GM18502 (cell line): ENCODE measurements around the gene FAM90A26.
"Not testable (repeated sequence)": the region's sequence is repeated elsewhere in the genome, so short reads cannot be mapped to it uniquely, and the experiment has no call there.

Experiments used
- ATAC-seq: cut with Tn5 transposase; IDR thresholded peaks from one replicate; pipeline ENCODE4 v1.9.1; 2021; ENCODE audit warnings: mild to moderate bottlenecking; ENCODE audit not compliant: unreplicated experiment, poor library complexity

FAM90A26 gene

DNA sequence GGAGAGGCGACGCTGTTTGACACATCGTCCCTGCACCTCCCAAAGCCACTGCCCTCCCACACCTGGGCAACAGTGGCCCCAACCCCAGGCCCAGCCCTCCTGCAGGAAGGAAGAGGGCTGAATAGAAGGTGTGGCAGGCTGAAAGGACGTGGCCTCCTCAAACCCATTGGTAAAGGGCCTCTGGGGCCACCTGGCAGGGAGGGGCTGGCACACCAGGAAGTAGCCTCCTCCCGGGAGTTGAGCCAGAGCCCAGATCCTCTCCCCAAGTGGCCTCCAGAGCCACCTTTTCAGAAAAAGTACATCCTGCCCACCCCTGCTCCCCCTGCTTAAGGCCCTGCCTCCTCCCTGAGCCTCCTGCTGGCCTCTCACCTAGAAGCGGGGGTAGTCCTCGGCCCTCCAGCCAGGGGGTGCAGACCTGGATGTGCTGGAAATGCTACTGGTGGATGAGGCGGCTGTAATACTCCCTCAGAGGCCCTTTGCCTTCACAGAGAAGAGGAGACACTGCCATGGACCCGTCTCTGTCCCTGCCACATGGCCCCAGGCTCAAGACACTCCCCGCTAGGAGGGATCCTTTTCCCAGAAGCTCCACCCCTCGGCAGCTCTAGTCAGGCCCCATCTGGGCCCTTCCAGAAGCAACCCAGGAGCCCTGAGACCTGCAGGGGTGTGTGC lies at the start of gene FAM90A26:
Gene FAM90A26 (plus strand): TSS at position 619 of the 669 bp plus-strand sequence. CDS start 2,764 bp downstream, outside the sequence.
- ATAC-seq = not testable (repeated sequence)

DNA sequence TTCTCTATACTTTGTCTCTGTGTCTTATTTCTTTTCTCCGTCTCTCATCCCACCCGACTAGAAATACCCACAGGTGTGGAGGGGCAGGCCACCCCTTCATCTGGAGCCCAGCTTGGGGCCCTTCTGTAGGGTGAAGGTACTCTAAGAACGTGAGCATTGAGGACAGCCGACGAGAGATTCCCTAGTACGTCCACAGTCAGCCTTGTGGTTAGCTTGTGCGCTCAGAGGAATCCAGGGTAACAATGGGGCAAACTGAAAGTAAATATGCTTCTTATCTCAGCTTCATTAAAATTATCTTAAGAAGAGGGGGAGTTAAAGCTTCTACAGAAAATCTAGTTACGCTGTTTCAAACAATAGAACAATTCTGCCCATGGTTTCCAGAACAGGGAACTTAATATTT lies 47.5 kb upstream of the FAM90A26 start:
- ATAC-seq = not testable (repeated sequence)

DNA sequence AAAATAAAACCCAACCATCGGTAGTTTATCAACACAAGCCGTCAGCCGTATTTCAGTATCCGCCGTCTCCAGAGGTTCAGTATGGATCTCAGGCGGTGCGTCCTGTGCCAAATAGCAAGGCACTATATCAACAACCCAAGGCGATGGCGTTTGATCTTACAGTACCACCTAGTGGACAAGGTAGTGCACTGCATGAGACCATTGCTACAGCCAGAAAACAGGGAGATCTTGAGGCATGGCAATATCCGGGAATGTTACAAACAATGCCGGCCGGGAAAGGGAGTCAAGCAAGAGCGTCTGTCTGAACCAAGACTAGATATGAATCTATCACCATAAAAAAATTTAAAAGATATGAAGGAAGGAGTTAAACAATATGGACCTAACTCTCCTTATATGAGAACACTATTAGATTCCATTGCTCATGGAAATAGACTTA lies 46.6 kb upstream of the FAM90A26 start:
- ATAC-seq = not testable (repeated sequence)

- ATAC-seq = not testable (repeated sequence)
Measured at GRCh38 chr4:9125601-9126161, 44.5 kb upstream of the FAM90A26 start.

DNA sequence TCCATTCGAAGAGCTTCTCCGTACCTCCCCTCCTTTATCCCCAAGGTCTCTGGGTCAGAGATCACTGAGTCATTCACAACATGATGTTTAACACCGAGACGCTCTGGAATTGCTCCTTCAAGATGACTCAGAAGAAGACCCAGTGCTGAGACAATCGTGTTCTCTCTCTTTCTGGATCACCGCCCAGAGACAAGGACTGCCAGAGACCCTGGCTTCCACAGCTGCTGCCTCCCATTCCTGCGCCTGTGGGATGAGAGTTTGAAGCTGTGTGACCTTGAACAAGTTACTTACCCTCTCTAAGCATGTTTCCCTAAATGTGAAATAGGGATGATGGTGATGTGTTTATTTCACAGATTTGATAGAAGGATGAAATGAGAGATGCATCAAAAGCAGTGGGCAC lies 38.8 kb upstream of the FAM90A26 start:
- ATAC-seq = not testable (repeated sequence)

DNA sequence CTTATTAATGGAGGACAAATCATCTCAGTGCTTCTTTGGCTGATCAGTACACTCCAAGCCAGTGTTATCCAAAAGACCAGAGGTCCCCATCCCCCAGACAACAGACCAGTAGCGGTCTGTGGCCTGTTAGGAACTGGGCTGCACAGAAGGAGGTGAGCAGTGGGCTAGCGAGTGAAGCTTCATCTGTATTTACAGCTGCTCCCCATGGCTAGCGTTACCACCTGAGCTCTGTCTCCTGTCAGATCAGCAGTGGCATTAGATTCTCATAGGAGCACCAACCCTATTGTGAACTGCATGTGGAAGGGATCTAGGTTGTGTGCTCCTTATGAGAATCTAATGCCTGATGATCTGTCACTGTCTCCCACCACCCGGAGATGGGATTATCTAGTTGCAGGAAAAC lies 37.4 kb upstream of the FAM90A26 start:
- not testable (repeated sequence) for ATAC-seq

DNA sequence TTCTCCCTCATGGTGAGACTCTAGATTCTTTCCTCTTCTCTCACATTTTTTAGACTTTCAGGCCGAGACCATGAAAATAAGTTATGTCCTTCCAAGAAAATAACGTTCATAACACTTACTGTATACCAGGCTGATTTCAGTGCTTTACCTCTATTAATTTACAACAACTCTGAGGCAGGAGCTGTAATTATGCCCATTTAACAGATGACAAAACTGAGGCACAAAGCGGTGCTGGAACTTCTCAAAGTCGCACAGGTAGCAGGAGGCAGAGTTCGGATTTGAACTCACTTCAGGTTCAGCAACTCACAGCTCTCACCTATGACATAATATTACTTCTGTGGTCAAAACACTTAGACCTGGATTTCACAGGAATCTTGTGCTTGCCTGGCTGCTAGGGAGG lies 36.2 kb upstream of the FAM90A26 start:
- ATAC-seq = not testable (repeated sequence)

DNA sequence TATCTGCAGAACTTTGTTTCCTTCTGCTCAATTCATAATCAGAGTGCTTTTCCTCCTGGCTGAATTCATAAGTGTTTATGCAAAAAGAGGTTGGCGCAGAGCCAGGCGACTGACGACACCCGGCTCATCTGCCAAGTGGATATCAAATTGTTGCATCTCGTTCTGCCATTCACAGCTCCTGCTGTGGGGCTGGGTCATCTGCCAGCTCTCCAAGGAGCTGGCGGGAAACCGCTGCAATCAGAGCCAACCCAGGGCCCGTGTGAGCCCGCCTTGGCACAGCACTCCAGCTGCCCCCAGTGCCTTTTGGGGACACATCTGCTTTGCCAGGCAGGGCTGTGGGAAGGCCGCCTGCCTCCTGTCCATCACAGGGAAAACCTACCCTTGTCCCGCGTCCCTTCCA lies 35.7 kb upstream of the FAM90A26 start:
- not testable (repeated sequence) for ATAC-seq

GRCh38 chr4:9141050-9141449 lies 29.2 kb upstream of the FAM90A26 start:
- ATAC-seq = not testable (repeated sequence)

- not testable (repeated sequence) for ATAC-seq
Measured at GRCh38 chr4:9142786-9143185, 27.4 kb upstream of the FAM90A26 start.

GRCh38 chr4:9143421-9144080 lies 26.7 kb upstream of the FAM90A26 start:
- ATAC-seq = no peak

DNA sequence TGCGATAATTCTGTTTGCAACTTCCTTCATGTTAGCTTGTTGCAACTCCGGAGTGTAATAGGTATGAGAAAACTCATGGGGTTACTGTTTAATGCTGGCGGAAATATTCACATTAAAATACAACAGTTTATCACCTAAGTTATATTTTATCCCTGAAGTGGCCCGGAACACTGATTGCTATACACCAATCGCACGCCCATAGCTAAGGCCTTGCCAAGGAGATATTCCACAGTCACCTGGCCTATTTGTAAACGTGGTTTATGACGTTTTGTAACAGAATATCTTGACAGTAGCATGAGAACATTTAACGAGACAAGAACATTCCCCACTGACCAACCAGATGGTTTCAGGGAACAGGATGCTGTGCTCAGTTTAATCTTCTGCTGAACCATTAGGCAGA lies 23.2 kb upstream of the FAM90A26 start:
- ATAC-seq = no peak

GRCh38 chr4:9147368-9147767 lies 22.8 kb upstream of the FAM90A26 start:
- not testable (repeated sequence) for ATAC-seq

DNA sequence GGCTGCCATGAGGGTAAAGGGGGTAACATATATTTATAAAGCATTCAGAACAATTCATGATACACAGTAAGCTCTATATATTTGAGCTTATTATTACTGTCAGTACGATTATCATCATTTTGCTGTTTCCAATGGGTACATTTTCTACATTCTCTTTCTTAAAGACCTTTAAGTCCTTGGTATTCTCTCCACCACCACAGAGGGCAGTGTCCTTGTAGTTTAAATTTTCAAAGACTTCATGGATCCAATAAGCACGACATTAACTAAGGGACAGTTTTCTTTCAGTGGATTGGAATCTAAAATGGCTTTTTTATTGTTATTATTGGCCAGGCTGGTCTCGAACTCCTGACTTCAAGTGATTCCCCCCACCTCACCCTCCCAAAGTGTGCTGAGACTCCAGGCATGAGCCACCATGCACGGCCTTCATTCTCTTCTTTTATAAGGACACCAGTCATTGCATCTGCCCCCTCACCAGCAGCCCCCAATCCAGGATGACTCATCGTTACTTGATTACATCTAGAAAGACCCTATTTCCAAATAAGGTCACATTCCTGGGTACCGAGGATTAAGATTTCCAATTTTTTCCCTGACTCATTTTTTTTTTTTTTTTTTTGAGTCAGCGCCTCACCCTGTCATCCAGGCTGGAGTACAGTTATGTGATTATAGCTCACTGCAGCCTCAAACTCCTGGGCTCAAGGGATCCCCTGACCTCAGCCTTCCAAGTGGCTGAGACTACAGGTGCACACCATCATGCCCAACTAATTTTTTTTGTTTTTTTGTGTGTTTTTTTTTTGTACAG lies 21.4 kb upstream of the FAM90A26 start:
- ATAC-seq = not testable (repeated sequence)

GRCh38 chr4:9151809-9152179 lies 18.4 kb upstream of the FAM90A26 start:
- not testable (repeated sequence) for ATAC-seq

DNA sequence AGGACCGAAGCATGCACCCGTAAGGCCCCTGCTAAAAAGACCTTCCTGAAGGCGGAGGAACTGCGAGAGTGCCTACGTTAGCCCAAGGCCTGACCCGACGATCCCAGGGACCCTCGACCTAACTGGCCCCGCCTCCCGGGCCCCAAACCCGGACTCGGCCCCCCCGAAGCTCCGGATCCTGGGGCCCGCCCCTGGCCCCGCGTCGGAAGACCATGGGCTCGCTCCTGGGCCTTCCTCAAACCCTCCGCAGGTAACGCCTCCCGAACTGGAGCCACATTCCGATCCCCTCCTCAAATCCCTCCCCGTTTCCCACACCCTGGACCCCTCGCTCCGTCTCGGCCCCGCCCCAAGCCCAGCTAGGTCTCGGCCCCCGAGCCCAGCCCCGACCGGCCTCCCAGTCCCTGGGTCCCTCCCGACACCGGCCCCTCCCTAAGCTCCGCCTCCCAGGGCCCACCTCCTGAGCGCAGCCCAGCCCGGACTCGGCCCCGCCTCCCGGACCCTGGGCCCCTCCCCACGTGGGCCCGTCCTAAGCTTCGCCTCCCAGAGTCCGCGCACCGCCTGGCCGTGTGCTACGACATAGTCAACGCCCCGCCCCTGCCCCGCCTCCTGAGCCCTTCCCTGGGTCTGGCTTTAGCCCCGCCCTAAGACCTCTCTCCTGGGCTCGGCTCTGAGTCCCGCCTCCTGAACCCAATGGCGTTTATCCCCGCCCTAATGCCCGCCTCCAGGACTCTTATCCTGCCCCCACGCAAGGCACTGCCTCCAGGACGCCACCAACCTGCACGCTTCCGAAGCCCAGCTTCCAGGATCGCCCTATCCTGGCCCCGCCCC lies 17.8 kb upstream of the FAM90A26 start:
- ATAC-seq = peak; percentile 63

GRCh38 chr4:9153008-9153570 lies 17.1 kb upstream of the FAM90A26 start:
- peak; percentile 94 for ATAC-seq

- ATAC-seq = not testable (repeated sequence)
Measured at GRCh38 chr4:9153571-9154157, 16.5 kb upstream of the FAM90A26 start.
